GM21619 (cell line): ENCODE data around the gene PKIG.
"Not testable (repeated sequence)": the region's sequence is repeated elsewhere in the genome, so short reads cannot be mapped to it uniquely, and the experiment has no call there.

Source experiments
- ATAC-seq: cut with Tn5 transposase; IDR thresholded peaks from one replicate; pipeline ENCODE4 v1.9.1; 2021; ENCODE audit not compliant: unreplicated experiment

Gene PKIG

GRCh38 chr20:44654210-44654609 lies 71.8 kb downstream of the PKIG start:
- ATAC-seq: not testable (repeated sequence)

GRCh38 chr20:44656448-44656847 lies 74.1 kb downstream of the PKIG start:
- no peak for ATAC-seq

GRCh38 chr20:44657875-44658274 lies 75.5 kb downstream of the PKIG start:
- ATAC-seq: no peak

- no peak for ATAC-seq
Measured at GRCh38 chr20:44658810-44659209, 76.4 kb downstream of the PKIG start.

- no peak for ATAC-seq
Measured at GRCh38 chr20:44659931-44660330, 77.6 kb downstream of the PKIG start.

- ATAC-seq: no peak
Measured at GRCh38 chr20:44660581-44660980, 78.2 kb downstream of the PKIG start.

GRCh38 chr20:44662261-44662660 lies 79.9 kb downstream of the PKIG start:
- ATAC-seq: no peak

GRCh38 chr20:44664131-44664530 lies 81.8 kb downstream of the PKIG start:
- ATAC-seq: no peak

- no peak for ATAC-seq
Measured at GRCh38 chr20:44666066-44666465, 83.7 kb downstream of the PKIG start.
